ENCODE measurements around the gene ANKS3. TPM values are rescaled to one million over a fixed set of nuclear protein-coding genes. Genes with fewer than 3 reads are reported as not detected.

The ANKS3 gene
- total and polyA plus RNA-seq, 2 donors (not counting 3 experiments of a cell fraction or from before 2014, with no cell fraction given) = 13.9 to 24.0 TPM

GRCh38 chr16:4766875-4767628 lies 33.0 kb upstream of the ANKS3 start, which contains the start of gene ZNF500:
Gene ZNF500 (minus strand): TSS chr16:4767162. CDS start chr16:4765978, 1,184 bp downstream.
- Histone ChIP-seq H3K36me3 (ENCODE audit: control insufficient read depth in 2 of 2, extremely low read depth in 1 of 2, insufficient read depth in 2 of 2, low read length in 2 of 2) (peaks cover 4 to 20% of the 10 kb centered on the region in 2 experiments), H3K9me1 (replicated peaks; ENCODE audit: control insufficient read depth, extremely low read depth, insufficient read depth, low read length) (no peaks in the 10 kb centered on the region), H2AFZ (ENCODE audit: low read depth, low read length) (peak within 1 kb of the TSS; percentile 83), H3K9me3 (replicated peaks; ENCODE audit: control insufficient read depth, insufficient read depth, low read length) (no peaks in the 10 kb centered on the region), H3K79me2 (ENCODE audit: control insufficient read depth, insufficient read depth, low read length) (peaks cover 12% of the 10 kb centered on the region), H3K4me3 (replicated peaks in 1 of 3; ENCODE audit: insufficient read depth in 1 of 3, low read depth in 1 of 3, low read length in 3 of 3) (peak within 1 kb of the TSS; percentile 46 to 98 (median 55)), H3K4me1 (ENCODE audit: control insufficient read depth, extremely low read depth, insufficient read depth, low read length) (peaks cover 15% of the 10 kb centered on the region), H4K20me1 (replicated peaks; ENCODE audit: control insufficient read depth, extremely low read depth, insufficient read depth, low read length) (no peaks in the 10 kb centered on the region), H3K4me2 (ENCODE audit: insufficient read depth, low read length) (peak within 1 kb of the TSS; percentile 90), H3K27ac (ENCODE audit: insufficient read depth, low read depth, low read length) (peak within 1 kb of the TSS; percentile 42), H3K9ac (replicated peaks; ENCODE audit: extremely low read depth, insufficient read depth, low read length) (peak within 1 kb of the TSS; percentile 77), H3K27me3 (ENCODE audit: control insufficient read depth in 2 of 2, insufficient read depth in 2 of 2, low read length in 2 of 2) (no peaks in the 10 kb centered on the region)
- no TSS peak for BruUV-seq (replicated peaks)
- intact Hi-C loops (cut with micrococcal nuclease) (loop anchor here (1.0 to 2.0 kb wide), 2 partner anchors 33 to 190 kb away; partner anchors contain the start of genes ANKS3 and DNAAF8), dilution Hi-C loops (cut with MboI; ENCODE audit: extremely low pct_ligation_motif_present, low sequenced_read_pairs) (no loop called here)
- FAIRE-seq (peak; percentile 98), DNase-seq (ENCODE audit: low read depth, low spot score) (peak; percentile 97)
- CTCF ChIA-PET = no interaction called here
- TF ChIP-seq JUN (IDR thresholded peaks at IDR 0.05; ENCODE audit: borderline replicate concordance, insufficient read depth, insufficient read length, low read depth) (no peak), GATA2 (IDR thresholded peaks at IDR 0.05; ENCODE audit: insufficient read depth, insufficient read length, low read depth, low read length) (no peak), FOS (IDR thresholded peaks at IDR 0.05; ENCODE audit: borderline replicate concordance, insufficient read depth, low read length) (no peak), POLR2A (IDR thresholded peaks at IDR 0.05; ENCODE audit: low read depth, low read length) (peak; percentile 85), POLR2AphosphoS5 (IDR thresholded peaks at IDR 0.05; ENCODE audit: insufficient read depth, low read depth, low read length) (peak; percentile 87), MYC (IDR thresholded peaks at IDR 0.05; ENCODE audit: low read depth, low read length) (no peak), MAX (IDR thresholded peaks at IDR 0.05; ENCODE audit: insufficient read depth, insufficient read length) (peak; percentile 3), CTCF (IDR thresholded peaks at IDR 0.05; ENCODE audit: extremely low read depth in 1 of 2, insufficient read depth in 1 of 2, low read depth in 1 of 2, low read length in 2 of 2) (no peak), EZH2 (IDR thresholded peaks at IDR 0.05; ENCODE audit: borderline replicate concordance, low read depth, low read length, severe bottlenecking) (no peak)
- POLR2A ChIA-PET = interaction anchor here (1.0 kb wide), 1 partner anchor 33 kb away, joined by 4 read pairs; the partner anchor contains the start of gene DNAAF8
